ENCODE results near the gene OTUD5.
A peak's percentile ranks its signal among the peaks of the same experiment; 100 is the strongest.

Gene OTUD5

DNA sequence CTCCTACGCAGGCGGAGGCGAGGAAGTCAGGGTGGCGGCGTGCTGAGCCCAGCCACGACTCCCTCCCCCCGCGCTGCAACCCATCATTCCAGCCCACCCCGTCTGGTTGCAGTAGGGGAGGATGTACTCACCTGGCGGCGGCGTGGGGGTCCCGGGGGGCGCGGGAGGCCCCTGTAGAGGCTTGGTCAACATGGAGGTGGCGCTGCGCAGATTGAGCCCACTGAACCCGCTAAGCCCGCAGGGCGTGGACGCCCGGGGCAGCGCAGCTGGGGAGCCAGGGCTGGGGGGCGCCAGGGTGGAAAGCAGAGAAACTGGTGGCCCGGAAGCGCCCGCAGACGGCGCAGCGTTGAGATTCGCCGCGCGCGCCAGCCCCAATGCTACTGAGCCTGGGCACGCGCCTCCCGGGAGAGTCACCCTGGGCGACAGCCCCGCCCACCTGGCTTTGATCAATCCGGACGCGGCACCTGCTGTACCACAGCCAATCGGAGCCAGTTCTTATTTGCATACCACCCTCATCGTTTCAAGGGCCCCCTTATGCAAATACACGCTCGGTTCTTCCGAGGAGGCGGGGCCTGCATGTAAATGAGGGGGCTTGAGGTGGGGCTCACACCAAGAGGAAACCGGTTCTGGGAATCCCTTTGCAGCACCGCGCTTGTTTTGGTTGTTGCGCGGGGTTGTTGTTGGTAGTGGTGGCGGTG lies 38.6 kb downstream of the OTUD5 start, which contains the start of gene PIM2:
Gene PIM2, minus strand, starts transcription at position 382 of the 698 bp plus-strand sequence. Its CDS starts 190 bp downstream, at position 192.
- Mint-ChIP-seq H3K9me3 (no peaks in the 10 kb centered on the region), H3K4me3 (peak within 1 kb of the TSS; percentile 94), H3K27me3 (no peaks in the 10 kb centered on the region), H3K36me3 (peaks cover 76% of the 10 kb centered on the region), H3K4me1 (peaks cover 53% of the 10 kb centered on the region), H3K27ac (peak within 1 kb of the TSS; percentile 95)
- CTCF ChIA-PET = interaction anchor here (3.6 kb wide), 1 partner anchor 19 kb away, joined by 24 read pairs; no protein-coding TSS in a partner anchor
- peak; percentile 94 for DNase-seq

DNA sequence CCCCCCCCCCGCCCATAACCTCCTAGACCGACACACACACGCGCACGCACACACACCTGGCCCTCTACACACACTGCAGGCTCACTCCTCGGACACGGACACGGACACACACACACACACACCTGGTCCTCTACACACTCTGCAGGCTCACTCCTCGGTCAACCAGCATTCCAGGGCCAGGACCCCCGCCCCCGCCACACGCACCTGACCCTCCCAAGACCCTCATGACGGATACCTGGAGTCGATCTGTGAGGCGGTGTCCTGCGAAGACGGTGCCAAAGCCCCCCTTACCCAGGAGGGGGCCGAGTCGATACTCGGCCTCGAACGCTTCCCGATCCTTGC lies 39.1 kb downstream of the OTUD5 start:
- H3K27ac Mint-ChIP-seq = peak overlapping the region; percentile 95
- peak overlapping the region; percentile 94 for H3K4me3 Mint-ChIP-seq
- H3K4me1 Mint-ChIP-seq = peaks cover 57% of the 10 kb centered on the region
- no peaks in the 10 kb centered on the region for H3K27me3 Mint-ChIP-seq
- DNase-seq = no peak
- H3K36me3 Mint-ChIP-seq = peaks cover 80% of the 10 kb centered on the region
- no peaks in the 10 kb centered on the region for H3K9me3 Mint-ChIP-seq
- CTCF ChIA-PET = interaction anchor here (0.9 kb wide), 1 partner anchor 19 kb away, joined by 3 read pairs; no protein-coding TSS in a partner anchor

DNA sequence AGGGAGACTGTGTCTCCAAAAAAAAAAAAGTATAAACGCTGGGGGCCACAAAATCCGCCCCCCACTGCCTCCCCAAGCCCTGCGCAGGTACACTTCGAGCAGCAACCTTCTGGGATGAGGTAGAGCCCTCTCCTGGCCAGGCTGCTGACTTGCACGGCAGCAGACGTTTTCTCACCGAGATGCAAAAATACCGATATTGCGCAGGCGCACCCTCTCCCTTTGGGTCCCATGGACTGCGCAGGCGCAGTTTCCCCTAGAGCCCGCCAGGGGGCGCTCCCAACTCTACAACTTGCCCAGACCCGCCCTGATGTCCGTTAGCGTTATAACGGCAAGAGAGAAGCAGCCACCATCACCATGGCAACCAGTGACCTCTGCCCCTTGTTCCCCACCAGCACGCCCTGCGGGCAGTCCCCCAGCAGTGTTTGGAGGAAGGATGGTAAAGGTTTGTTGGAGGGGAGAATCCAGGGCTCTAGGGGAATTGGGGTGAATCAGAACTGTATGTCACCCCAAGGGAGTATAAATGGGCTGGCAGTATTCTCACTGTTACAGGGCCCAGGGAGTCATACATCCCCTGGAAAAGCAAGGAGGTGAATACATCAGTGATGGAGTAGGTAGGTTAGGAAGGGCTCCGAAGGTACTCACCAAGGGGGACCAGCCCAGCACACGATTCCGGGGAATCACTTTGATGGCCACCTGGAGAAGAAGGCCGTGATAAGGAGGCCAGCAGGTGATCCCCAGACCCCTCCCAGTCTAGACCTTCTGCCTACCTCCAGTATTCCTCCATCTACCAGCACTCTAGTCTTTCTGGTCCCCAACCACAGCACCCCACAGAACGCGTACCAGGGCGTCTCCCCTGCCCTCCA lies 40.0 kb downstream of the OTUD5 start:
- Mint-ChIP-seq H3K27ac (peak overlapping the region; percentile 95), H3K27me3 (no peaks in the 10 kb centered on the region), H3K36me3 (peaks cover 82% of the 10 kb centered on the region), H3K4me1 (peaks cover 57% of the 10 kb centered on the region), H3K4me3 (peak overlapping the region; percentile 94), H3K9me3 (no peaks in the 10 kb centered on the region)
- DNase-seq = peak; percentile 92
- CTCF ChIA-PET = interaction anchor here (0.7 to 2.3 kb wide), 4 partner anchors 10 to 29 kb away, joined by 3 to 9 read pairs (median 3); no protein-coding TSS in a partner anchor

DNA sequence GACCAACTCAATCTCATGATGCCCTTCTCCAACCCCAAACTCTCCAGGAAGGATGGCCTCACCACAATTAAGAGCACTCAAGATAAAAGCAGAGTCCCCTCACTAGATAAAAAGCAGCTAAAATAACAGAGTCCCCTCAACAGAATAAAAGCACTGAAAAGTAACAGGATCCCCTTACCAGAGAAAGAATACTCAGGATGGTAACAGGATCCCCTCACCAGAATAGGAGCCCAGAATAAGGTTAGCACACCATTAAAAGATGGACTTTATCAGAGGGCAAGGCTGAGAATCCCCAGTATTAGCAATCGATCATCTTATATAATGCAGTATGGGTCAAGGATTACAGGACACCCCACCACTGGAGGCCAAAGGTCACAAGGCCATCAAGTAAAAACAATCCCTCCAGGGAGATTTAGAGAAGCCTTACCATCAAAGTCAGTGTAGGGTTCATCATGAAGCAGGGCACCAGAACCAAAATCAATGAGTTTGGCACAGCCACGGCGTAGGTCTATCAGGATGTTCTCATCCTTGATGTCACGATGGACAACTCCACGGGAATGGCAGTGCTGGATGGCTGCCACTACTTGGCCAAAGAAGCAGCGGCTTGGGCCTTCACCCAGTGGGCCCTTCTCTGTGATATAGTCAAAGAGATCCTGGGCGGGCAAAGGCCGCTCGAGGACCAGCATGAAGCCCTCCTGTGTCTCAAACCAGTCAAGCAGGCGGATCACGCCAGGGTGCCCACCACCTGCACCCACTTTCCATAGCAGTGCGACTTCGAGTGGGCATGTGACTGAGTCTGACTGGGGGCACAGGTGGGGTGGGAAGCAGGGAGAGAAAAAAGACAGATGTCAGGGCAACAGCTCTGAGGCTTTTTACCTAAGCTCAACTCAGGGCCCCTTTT lies 42.6 kb downstream of the OTUD5 start:
- H3K27me3 Mint-ChIP-seq = peaks cover 8% of the 10 kb centered on the region
- H3K27ac Mint-ChIP-seq = peak overlapping the region; percentile 95
- CTCF ChIA-PET = interaction anchor here (1.5 to 2.3 kb wide), 2 partner anchors 22 to 32 kb away, joined by 6 to 9 read pairs; no protein-coding TSS in a partner anchor
- no peak for DNase-seq
- H3K4me3 Mint-ChIP-seq = peak overlapping the region; percentile 94
- no peaks in the 10 kb centered on the region for H3K9me3 Mint-ChIP-seq
- H3K4me1 Mint-ChIP-seq = peaks cover 55% of the 10 kb centered on the region
- H3K36me3 Mint-ChIP-seq = peaks cover 69% of the 10 kb centered on the region

DNA sequence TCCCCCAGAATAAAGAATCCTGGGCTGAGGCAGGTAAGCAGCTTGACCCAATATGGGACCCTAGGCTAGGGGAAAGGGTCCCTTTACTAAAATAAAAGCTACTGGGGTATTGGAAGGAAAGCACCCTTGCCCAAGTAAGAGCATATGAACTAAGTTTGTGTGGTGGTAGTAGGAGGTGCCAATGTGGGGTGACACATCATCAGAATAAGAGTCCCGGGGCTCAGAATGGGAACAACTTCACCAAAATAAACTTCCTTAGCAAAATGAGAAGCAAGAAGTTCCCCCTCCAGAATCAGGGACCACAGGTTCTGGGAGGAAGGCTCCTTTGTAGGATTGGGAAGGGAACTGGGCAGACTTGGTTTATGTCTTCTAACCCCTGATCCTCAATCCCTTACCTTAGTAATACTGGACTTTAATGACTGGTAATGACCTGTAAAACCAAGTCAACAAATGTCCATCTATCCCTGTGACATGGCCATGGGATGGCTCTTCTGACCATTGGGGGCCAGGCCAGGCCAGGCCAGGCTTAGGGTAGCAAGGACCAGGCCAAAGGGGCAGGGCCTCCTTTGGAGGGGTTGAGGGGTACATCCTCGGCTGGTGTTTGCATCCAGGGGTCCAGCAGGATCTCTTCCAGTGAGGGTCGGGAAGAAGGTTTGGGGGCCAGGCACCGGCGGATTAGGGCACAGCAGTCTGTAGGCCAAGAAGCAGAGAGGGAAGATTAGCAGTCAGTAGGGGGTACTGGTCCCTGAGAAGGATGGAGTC lies 43.6 kb downstream of the OTUD5 start:
- Mint-ChIP-seq H3K4me3 (peak overlapping the region; percentile 94), H3K27ac (peak overlapping the region; percentile 92), H3K4me1 (peaks cover 52% of the 10 kb centered on the region), H3K27me3 (peaks cover 8% of the 10 kb centered on the region), H3K36me3 (peaks cover 65% of the 10 kb centered on the region), H3K9me3 (no peaks in the 10 kb centered on the region)
- no peak for DNase-seq
- CTCF ChIA-PET = no interaction called here

DNA sequence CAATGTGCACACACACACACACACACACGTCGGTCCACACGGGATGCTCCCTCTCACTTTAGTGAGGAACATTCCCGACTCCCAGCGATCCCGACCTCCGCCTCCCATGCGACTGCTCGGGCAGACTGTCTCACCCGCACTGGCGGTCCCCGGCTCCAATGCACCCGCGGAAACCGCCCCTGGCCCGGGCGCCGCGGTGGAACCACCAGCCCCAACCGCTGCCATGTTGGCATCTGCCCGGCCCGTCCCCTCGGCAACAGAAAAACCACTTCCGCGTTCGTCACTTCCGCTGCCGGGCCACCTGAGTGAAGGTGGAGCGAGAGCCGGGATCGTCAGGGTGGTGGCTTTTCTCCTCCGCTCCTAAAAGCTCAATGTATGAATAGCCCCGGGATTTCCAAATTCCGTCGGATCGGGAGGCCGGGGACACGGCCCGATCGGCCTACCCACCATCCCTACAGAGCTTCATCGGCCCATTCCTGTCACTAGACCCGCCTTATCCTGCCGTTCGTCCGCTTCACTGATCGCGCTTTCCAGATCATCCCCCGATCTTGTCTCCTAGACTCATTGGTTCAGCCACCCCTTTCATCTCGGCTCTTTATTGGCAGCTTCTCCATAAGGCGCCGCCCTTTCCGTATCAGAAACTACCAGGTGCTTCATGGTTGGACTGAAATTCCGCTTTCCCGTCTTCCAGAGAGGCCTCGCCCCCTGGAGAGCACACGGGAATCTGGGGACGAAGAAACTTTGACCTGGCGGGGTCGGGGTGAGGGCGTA lies 45.8 kb downstream of the OTUD5 start, which contains the start of gene SLC35A2:
Gene SLC35A2, minus strand, starts transcription at position 235 of the 771 bp plus-strand sequence. Its CDS starts 10 bp downstream, at position 225.
- peaks cover 8% of the 10 kb centered on the region for H3K27me3 Mint-ChIP-seq
- H3K4me3 Mint-ChIP-seq = peak within 1 kb of the TSS; percentile 94
- no peaks in the 10 kb centered on the region for H3K9me3 Mint-ChIP-seq
- CTCF ChIA-PET = interaction anchor here (1.1 to 1.9 kb wide), 4 partner anchors 20 to 31 kb away, joined by 6 to 12 read pairs (median 6); no protein-coding TSS in a partner anchor
- H3K4me1 Mint-ChIP-seq = peaks cover 52% of the 10 kb centered on the region
- H3K27ac Mint-ChIP-seq = peak within 1 kb of the TSS; percentile 92
- peak; percentile 92 for DNase-seq
- H3K36me3 Mint-ChIP-seq = peaks cover 48% of the 10 kb centered on the region

DNA sequence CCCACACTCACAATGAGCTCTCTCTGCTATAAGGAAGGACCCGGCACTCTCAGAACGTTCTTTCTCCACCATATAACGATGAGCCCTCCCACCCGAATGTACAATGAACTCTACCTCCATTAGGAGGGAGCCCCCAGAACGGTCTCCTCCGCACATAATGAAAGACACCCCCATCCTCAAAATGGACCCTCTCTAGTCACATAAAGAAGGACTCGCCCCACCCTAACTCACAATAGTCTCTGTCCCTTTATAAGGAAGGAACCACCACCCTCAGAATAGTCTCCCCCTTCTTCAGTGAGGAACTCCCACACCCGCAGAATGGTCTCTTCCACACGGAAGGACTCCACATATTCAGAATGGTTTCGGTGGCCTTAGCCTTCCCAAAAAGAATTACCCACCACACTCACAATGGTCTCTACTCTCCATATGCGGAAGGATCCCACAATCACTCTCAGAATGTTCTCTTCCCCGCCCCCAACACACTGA lies 46.4 kb downstream of the OTUD5 start:
- peak overlapping the region; percentile 92 for H3K27ac Mint-ChIP-seq
- H3K4me3 Mint-ChIP-seq = peak overlapping the region; percentile 94
- peaks cover 42% of the 10 kb centered on the region for H3K36me3 Mint-ChIP-seq
- peaks cover 8% of the 10 kb centered on the region for H3K27me3 Mint-ChIP-seq
- H3K9me3 Mint-ChIP-seq = no peaks in the 10 kb centered on the region
- peaks cover 52% of the 10 kb centered on the region for H3K4me1 Mint-ChIP-seq
- CTCF ChIA-PET = interaction anchor here (1.8 to 1.9 kb wide), 2 partner anchors 27 to 32 kb away, joined by 7 to 12 read pairs; no protein-coding TSS in a partner anchor
- no peak for DNase-seq

DNA sequence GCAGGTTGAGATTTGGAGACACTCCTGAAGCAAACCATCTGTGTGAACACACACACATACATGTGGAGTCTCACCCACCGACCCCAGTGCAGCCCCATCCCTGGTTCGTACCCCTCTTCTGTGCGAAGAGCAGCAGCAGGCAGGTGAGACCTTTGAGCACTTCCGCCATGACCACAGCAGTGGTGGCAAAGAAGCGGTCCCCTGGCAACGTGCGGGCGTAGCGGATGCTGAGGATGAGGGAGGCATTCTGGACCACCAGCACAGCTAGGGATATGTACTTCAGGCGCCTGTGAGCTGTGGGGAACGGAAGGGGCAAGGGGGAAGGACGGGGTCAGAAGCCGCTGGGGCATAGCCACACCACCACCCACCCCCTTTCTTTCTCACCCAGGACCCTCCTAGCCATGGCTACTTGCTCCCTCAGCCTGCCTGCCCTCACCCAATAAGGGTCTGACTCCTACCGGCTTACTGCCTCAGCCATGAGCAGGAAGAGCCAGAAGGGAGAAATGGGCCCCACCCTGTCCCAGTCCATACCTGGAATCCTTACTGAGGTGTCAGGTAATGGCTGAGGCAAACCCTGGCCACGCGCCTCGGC lies 47.6 kb downstream of the OTUD5 start:
- H3K4me3 Mint-ChIP-seq = no peak overlapping the region
- no peaks in the 10 kb centered on the region for H3K9me3 Mint-ChIP-seq
- peaks cover 42% of the 10 kb centered on the region for H3K4me1 Mint-ChIP-seq
- peaks cover 8% of the 10 kb centered on the region for H3K27me3 Mint-ChIP-seq
- peak overlapping the region; percentile 92 for H3K27ac Mint-ChIP-seq
- CTCF ChIA-PET = no interaction called here
- DNase-seq = peak; percentile 26
- peaks cover 30% of the 10 kb centered on the region for H3K36me3 Mint-ChIP-seq

DNA sequence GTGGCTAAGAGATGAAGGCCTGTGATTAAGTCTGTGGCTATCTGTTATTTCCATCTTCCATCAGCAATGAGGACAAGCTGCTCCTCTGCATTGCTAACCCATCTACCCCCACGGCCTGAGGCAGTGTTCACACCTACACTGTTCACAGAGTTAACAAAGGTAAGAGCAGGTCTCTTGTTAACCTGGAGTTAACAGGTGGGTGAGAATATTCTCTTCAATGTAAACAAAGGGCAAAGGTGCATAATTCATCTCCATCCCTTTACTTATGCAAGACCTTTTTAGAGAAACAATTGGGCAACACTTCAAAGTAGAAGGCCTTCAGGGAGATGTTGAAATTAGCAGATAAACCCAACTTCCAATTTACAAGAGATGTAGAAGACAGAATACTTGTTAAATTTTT lies 48.8 kb downstream of the OTUD5 start:
- DNase-seq = no peak
- Mint-ChIP-seq H3K36me3 (peaks cover 25% of the 10 kb centered on the region), H3K9me3 (no peaks in the 10 kb centered on the region), H3K4me3 (no peak overlapping the region), H3K4me1 (peaks cover 30% of the 10 kb centered on the region), H3K27me3 (peaks cover 8% of the 10 kb centered on the region), H3K27ac (peak overlapping the region; percentile 49)
- CTCF ChIA-PET = interaction anchor here (1.4 kb wide), 1 partner anchor 38 kb away, joined by 3 read pairs; no protein-coding TSS in a partner anchor

DNA sequence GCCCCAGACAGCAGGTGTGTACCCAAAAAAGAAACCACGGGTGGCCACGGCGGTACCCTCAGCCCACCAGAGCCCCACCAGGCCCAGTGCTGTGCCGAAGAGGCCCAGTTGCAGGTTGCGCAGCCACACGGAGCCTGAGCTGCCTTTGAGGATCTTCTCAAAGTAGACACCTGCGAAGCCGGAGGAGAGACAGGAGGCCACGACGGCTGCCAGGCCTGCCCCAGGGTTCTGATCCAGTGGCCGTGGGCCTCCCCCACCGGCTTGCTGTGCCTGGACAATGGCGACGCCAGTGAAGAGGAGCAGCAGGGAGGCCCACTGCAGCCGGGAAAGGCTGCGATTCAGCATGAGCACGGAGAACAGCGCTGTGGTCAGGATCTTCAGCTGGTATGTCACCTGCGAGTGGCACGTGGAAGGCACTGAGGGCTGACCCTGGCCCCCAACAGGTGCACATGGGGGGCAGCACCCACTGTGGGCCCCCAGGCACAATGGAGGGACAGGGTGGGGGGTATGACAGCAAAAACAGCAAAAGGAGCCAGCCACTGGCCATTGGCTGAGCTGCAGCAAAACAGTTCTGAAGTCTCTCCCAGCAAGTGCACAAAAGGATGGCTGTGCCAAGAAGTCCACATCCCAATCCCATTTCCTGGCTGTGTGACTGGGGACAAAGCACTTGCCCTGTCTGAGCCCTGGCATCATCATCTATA lies 52.2 kb downstream of the OTUD5 start:
- H3K27ac Mint-ChIP-seq = no peak overlapping the region
- H3K36me3 Mint-ChIP-seq = peaks cover 26% of the 10 kb centered on the region
- H3K9me3 Mint-ChIP-seq = no peaks in the 10 kb centered on the region
- no peaks in the 10 kb centered on the region for H3K27me3 Mint-ChIP-seq
- H3K4me3 Mint-ChIP-seq = no peak overlapping the region
- H3K4me1 Mint-ChIP-seq = peaks cover 4% of the 10 kb centered on the region
- no peak for DNase-seq
- CTCF ChIA-PET = no interaction called here

DNA sequence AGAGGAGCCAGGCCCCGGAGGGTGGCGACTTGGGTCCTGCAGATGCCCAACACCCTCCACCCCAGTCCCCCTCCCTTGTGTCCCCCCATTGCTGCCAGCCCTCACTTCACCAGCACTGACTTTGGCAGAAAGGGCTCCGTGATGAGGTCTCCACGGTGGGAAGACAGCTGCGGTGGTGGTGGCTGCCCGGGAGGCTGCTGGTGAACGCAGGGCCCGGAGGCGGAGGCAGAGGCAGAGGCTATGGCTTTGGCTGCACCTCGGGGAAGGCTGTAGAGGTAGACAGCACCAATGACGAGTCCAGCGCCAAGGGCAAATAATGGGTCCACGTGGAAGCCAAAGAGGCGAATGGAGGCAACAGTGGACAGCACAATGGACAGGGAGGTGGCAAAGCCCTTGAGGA lies 52.8 kb downstream of the OTUD5 start:
- H3K4me1 Mint-ChIP-seq = peaks cover 5% of the 10 kb centered on the region
- H3K9me3 Mint-ChIP-seq = no peaks in the 10 kb centered on the region
- H3K4me3 Mint-ChIP-seq = no peak overlapping the region
- no peak overlapping the region for H3K27ac Mint-ChIP-seq
- DNase-seq = no peak
- CTCF ChIA-PET = no interaction called here
- no peaks in the 10 kb centered on the region for H3K27me3 Mint-ChIP-seq
- peaks cover 26% of the 10 kb centered on the region for H3K36me3 Mint-ChIP-seq
